Skeletal muscle satellite cell (primary cell): ENCODE data around the gene DIO1.
A peak's percentile ranks its signal among the peaks of the same experiment; 100 is the strongest.
"Not testable (repeated sequence)": the region's sequence is repeated elsewhere in the genome, so short reads cannot be mapped to it uniquely, and the experiment has no call there.

Source experiments
- H3K27me3 ChIP-seq: 2 replicates; pipeline ENCODE4 v1.7.0; 2013; ENCODE audit warnings: low read length; ENCODE audit not compliant: control insufficient read depth, insufficient read depth
- H3K36me3 ChIP-seq: 2 replicates; pipeline ENCODE4 v1.7.0; 2013; ENCODE audit warnings: mild to moderate bottlenecking, control low read depth, low read length; ENCODE audit not compliant: insufficient read depth
- H3K4me1 ChIP-seq: 2 replicates; pipeline ENCODE4 v1.7.0; 2013; ENCODE audit warnings: low read length; ENCODE audit not compliant: control insufficient read depth, insufficient read depth
- H3K4me2 ChIP-seq: 2 replicates; pipeline ENCODE4 v1.7.0; 2013; ENCODE audit warnings: mild to moderate bottlenecking, low read length
- H3K4me3 ChIP-seq: 2 replicates; pipeline ENCODE4 v1.7.0; 2013; ENCODE audit warnings: low read length
- H3K9ac ChIP-seq: 2 replicates; pipeline ENCODE4 v1.7.0; 2013; ENCODE audit warnings: mild to moderate bottlenecking, low read depth, low read length, moderate library complexity
- H3K9me3 ChIP-seq: replicated peaks from 2 replicates; pipeline ENCODE4 v1.7.0; 2013; ENCODE audit warnings: mild to moderate bottlenecking, control low read depth, low read length

DIO1 gene

GRCh38 chr1:53878492-53879105 is 15.4 kb upstream of the DIO1 start:
- Histone ChIP-seq H3K9me3 (no peaks in the 10 kb centered on the region), H3K36me3 (peaks cover 25% of the 10 kb centered on the region), H3K27me3 (no peaks in the 10 kb centered on the region), H3K4me2 (no peak overlapping the region), H3K4me1 (no peaks in the 10 kb centered on the region), H3K4me3 (no peak overlapping the region), H3K9ac (no peak overlapping the region)

- not testable (repeated sequence) for H3K27me3 ChIP-seq, H3K4me1 ChIP-seq, H3K4me3 ChIP-seq, H3K9ac ChIP-seq, H3K4me2 ChIP-seq, H3K9me3 ChIP-seq
- peaks cover 31% of the 10 kb centered on the region for H3K36me3 ChIP-seq
These were observed 12.1 kb upstream of the DIO1 start for GRCh38 chr1:53881853-53882252.

- not testable (repeated sequence) for H3K4me3 ChIP-seq, H3K4me2 ChIP-seq, H3K9me3 ChIP-seq, H3K4me1 ChIP-seq, H3K9ac ChIP-seq, H3K27me3 ChIP-seq
- H3K36me3 ChIP-seq: peaks cover 23% of the 10 kb centered on the region
These were observed 10.4 kb upstream of the DIO1 start for GRCh38 chr1:53883600-53883999.

GRCh38 chr1:53888681-53889080 is 5.3 kb upstream of the DIO1 start:
- no peaks in the 10 kb centered on the region for H3K27me3 ChIP-seq
- H3K4me3 ChIP-seq: peak overlapping the region; percentile 95
- peak overlapping the region; percentile 88 for H3K9ac ChIP-seq
- H3K4me1 ChIP-seq: peaks cover 13% of the 10 kb centered on the region
- H3K36me3 ChIP-seq: peaks cover 14% of the 10 kb centered on the region
- H3K9me3 ChIP-seq: no peaks in the 10 kb centered on the region
- peak overlapping the region; percentile 90 for H3K4me2 ChIP-seq

- no peaks in the 10 kb centered on the region for H3K27me3 ChIP-seq
- H3K9me3 ChIP-seq: no peaks in the 10 kb centered on the region
- H3K36me3 ChIP-seq: peaks cover 10% of the 10 kb centered on the region
- peak within 1 kb of the TSS; percentile 88 for H3K9ac ChIP-seq
- H3K4me2 ChIP-seq: peak within 1 kb of the TSS; percentile 90
- peaks cover 13% of the 10 kb centered on the region for H3K4me1 ChIP-seq
- peak within 1 kb of the TSS; percentile 95 for H3K4me3 ChIP-seq
These were observed 4.4 kb upstream of the DIO1 start, which contains the start of gene YIPF1 for GRCh38 chr1:53889304-53890298. TSS of gene YIPF1 (minus strand) at chr1:53889797. CDS start at chr1:53888937, 860 bp downstream.

GRCh38 chr1:53890522-53890941 is 3.5 kb upstream of the DIO1 start:
- peaks cover 4% of the 10 kb centered on the region for H3K36me3 ChIP-seq
- no peaks in the 10 kb centered on the region for H3K27me3 ChIP-seq
- H3K4me3 ChIP-seq: peak overlapping the region; percentile 95
- H3K4me2 ChIP-seq: peak overlapping the region; percentile 90
- H3K9ac ChIP-seq: peak overlapping the region; percentile 88
- peaks cover 13% of the 10 kb centered on the region for H3K4me1 ChIP-seq
- H3K9me3 ChIP-seq: no peaks in the 10 kb centered on the region

- no peak overlapping the region for H3K4me3 ChIP-seq
- H3K9me3 ChIP-seq: no peaks in the 10 kb centered on the region
- H3K4me2 ChIP-seq: no peak overlapping the region
- H3K36me3 ChIP-seq: peaks cover 4% of the 10 kb centered on the region
- no peak overlapping the region for H3K9ac ChIP-seq
- no peaks in the 10 kb centered on the region for H3K27me3 ChIP-seq
- peaks cover 13% of the 10 kb centered on the region for H3K4me1 ChIP-seq
These were observed 3.0 kb upstream of the DIO1 start for GRCh38 chr1:53891018-53891417.

- H3K9ac ChIP-seq: no peak overlapping the region
- peaks cover 18% of the 10 kb centered on the region for H3K4me1 ChIP-seq
- H3K27me3 ChIP-seq: no peaks in the 10 kb centered on the region
- H3K9me3 ChIP-seq: no peaks in the 10 kb centered on the region
- peaks cover 4% of the 10 kb centered on the region for H3K36me3 ChIP-seq
- H3K4me2 ChIP-seq: no peak overlapping the region
- no peak overlapping the region for H3K4me3 ChIP-seq
These were observed 2.3 kb upstream of the DIO1 start for GRCh38 chr1:53891678-53892077.

- H3K4me1 ChIP-seq: peaks cover 23% of the 10 kb centered on the region
- H3K9me3 ChIP-seq: no peaks in the 10 kb centered on the region
- no peaks in the 10 kb centered on the region for H3K27me3 ChIP-seq
- H3K4me3 ChIP-seq: no peak overlapping the region
- no peak overlapping the region for H3K9ac ChIP-seq
- H3K4me2 ChIP-seq: no peak overlapping the region
- no peaks in the 10 kb centered on the region for H3K36me3 ChIP-seq
These were observed 1.1 kb upstream of the DIO1 start for GRCh38 chr1:53892911-53893310.

GRCh38 chr1:53894644-53895043 is 657 bp downstream of the DIO1 start:
- no peaks in the 10 kb centered on the region for H3K27me3 ChIP-seq

GRCh38 chr1:53895421-53895820 is 1.4 kb downstream of the DIO1 start:
- H3K9ac ChIP-seq: no peak overlapping the region
- H3K4me3 ChIP-seq: no peak overlapping the region
- no peaks in the 10 kb centered on the region for H3K27me3 ChIP-seq
- H3K36me3 ChIP-seq: no peaks in the 10 kb centered on the region
- no peak overlapping the region for H3K4me2 ChIP-seq
- no peaks in the 10 kb centered on the region for H3K9me3 ChIP-seq
- peaks cover 12% of the 10 kb centered on the region for H3K4me1 ChIP-seq

More at GRCh38 chr1:53894644-53895043, 657 bp downstream of the DIO1 start:
- Histone ChIP-seq H3K4me1 (peaks cover 15% of the 10 kb centered on the region), H3K4me3 (no peak overlapping the region), H3K9me3 (no peaks in the 10 kb centered on the region), H3K4me2 (no peak overlapping the region), H3K36me3 (no peaks in the 10 kb centered on the region), H3K9ac (no peak overlapping the region)
